Upper lobe of left lung (tissue), 6 donors: ENCODE measurements around the gene SNCB. TPM values are rescaled to one million over a fixed set of nuclear protein-coding genes. Genes with fewer than 3 reads are reported as not detected.

Experiments
- ATAC-seq, 2 donors: fragments of 200-7000 bp; cut with Tn5 transposase; one replicate each; pipeline ENCODE4 v1.9.1; 2022; ENCODE audit warnings: mild to moderate bottlenecking in 2 of 2, moderate library complexity in 2 of 2; ENCODE audit not compliant: low FRiP score in 2 of 2
- DNase-seq, 2 donors: peaks; one replicate each; pipeline ENCODE4 v3.0.0-alpha.2; 2019 to 2020
- H3K27ac ChIP-seq, 4 donors: fragments of 200-600 bp; sonication (generic); one replicate each; pipeline ENCODE4 v1.5.1; 2016 to 2019
- H3K27me3 ChIP-seq, 4 donors: fragments of 200-600 bp; sonication (generic); one replicate each; pipeline ENCODE4 v1.5.1; 2017 to 2019
- H3K36me3 ChIP-seq, 4 donors: fragments of 200-600 bp; sonication (generic); one replicate each; pipeline ENCODE4 v1.5.1; 2016 to 2019
- H3K4me1 ChIP-seq, 4 donors: fragments of 200-600 bp; sonication (generic); one replicate each; pipeline ENCODE4 v1.5.1; 2018 to 2019
- H3K4me3 ChIP-seq, 4 donors: fragments of 200-600 bp; sonication (generic); one replicate each; pipeline ENCODE4 v1.5.1; 2017 to 2019; ENCODE audit warnings: mild to moderate bottlenecking in 2 of 4, moderate library complexity in 1 of 4
- H3K9me3 ChIP-seq, 4 donors: fragments of 200-600 bp; sonication (generic); one replicate each; pipeline ENCODE4 v1.5.1; 2018 to 2019
- EP300 ChIP-seq, 4 donors: sonication (generic); formaldehyde crosslinking; IDR thresholded peaks; one replicate each; pipeline ENCODE4 v1.5.1; 2017; ENCODE audit warnings: antibody characterized with exemption in 4 of 4, control low read depth in 2 of 4
- POLR2A ChIP-seq, 4 donors: fragments of 450-650 bp; IDR thresholded peaks; one replicate each; pipeline ENCODE4 v1.5.1; 2016 to 2017; ENCODE audit warnings: antibody characterized with exemption in 4 of 4, mild to moderate bottlenecking in 2 of 4
- POLR2AphosphoS5 ChIP-seq, 2 donors: sonication (generic); formaldehyde crosslinking; IDR thresholded peaks; one replicate each; pipeline ENCODE4 v1.5.1; 2017; ENCODE audit warnings: antibody characterized with exemption in 2 of 2
- WGBS, 2 donors: methylation state at CpG; one replicate each; pipeline ENCODE4 v1.1.5; 2017 to 2018; 5-methylcytosine and 5-hydroxymethylcytosine counted together
- total RNA-seq, 6 donors: library from RNA; depleted of rRNA in 4 of 6; stranded (reverse); fragments of >200 nt in 4 of 6; gene quantifications; one replicate each; pipeline versions ENCODE4 v1.1.0 to v1.2.1, GENCODE V29; 2016 to 2021
- TF ChIP-seq, protein P1 (sequence below), 6 experiments: fragments of 450-650 bp in 4 of 6; fragments of 200-600 bp in 2 of 6; sonication (generic) in 2 of 6; IDR thresholded peaks; one replicate each; pipeline ENCODE4 v1.5.1; 2016 to 2019; ENCODE audit warnings: antibody characterized with exemption in 6 of 6
- donor health status: DM: no; HTN: no; CAD: no; lungs with moderate emphysema.
- donor health status: DM: no; HTN: yes; CAD: no; lungs with severe emphysema.

The SNCB gene
- total RNA-seq, 6 donors from 2014 or later, result not detected

DNA sequence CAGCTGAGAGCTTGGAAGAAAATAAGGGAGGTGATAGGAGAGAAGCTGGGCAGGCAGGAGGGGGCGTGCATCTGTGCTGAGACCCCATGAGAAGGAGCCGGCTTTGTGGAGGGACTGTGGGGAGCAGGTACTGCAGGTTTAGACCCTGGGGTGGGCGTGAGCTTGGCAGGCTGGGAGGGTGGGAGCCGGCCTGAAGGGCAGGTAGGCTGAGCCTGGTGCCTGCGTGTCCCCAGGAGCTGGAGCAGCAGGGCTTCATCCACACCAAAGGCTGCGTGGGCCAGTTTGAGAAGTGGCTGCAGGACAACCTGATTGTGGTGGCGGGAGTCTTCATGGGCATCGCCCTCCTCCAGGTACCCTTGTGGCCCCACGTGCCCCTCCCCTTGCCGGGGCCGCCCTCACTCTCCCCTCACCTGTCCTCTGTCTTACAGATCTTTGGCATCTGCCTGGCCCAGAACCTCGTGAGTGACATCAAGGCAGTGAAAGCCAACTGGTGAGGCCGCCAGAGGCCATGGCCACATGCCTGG, 26.2 kb upstream of the SNCB start:
- no peak for ATAC-seq
- peaks cover 14 to 26% (median 16%) of the 10 kb centered on the region in 4 donors for H3K4me1 ChIP-seq
- WGBS, 2 donors, result 93% methylated on average over 9 to 11 of the region's 13 CpGs
- H3K36me3 ChIP-seq, result peaks cover 0 to 55% (median 30%) of the 10 kb centered on the region in 4 donors
- no peak for DNase-seq
- TF ChIP-seq POLR2A (IDR thresholded peaks at IDR 0.05), result no peak
- no peak for TF ChIP-seq EP300 (IDR thresholded peaks at IDR 0.05)
- TF ChIP-seq, protein P1, sequence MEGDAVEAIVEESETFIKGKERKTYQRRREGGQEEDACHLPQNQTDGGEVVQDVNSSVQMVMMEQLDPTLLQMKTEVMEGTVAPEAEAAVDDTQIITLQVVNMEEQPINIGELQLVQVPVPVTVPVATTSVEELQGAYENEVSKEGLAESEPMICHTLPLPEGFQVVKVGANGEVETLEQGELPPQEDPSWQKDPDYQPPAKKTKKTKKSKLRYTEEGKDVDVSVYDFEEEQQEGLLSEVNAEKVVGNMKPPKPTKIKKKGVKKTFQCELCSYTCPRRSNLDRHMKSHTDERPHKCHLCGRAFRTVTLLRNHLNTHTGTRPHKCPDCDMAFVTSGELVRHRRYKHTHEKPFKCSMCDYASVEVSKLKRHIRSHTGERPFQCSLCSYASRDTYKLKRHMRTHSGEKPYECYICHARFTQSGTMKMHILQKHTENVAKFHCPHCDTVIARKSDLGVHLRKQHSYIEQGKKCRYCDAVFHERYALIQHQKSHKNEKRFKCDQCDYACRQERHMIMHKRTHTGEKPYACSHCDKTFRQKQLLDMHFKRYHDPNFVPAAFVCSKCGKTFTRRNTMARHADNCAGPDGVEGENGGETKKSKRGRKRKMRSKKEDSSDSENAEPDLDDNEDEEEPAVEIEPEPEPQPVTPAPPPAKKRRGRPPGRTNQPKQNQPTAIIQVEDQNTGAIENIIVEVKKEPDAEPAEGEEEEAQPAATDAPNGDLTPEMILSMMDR (IDR thresholded peaks at IDR 0.05), result no peak
- no peak for TF ChIP-seq POLR2AphosphoS5 (IDR thresholded peaks at IDR 0.05)
- no peaks in the 10 kb centered on the region for H3K27me3 ChIP-seq
- H3K27ac ChIP-seq, result no peak overlapping the region
- H3K4me3 ChIP-seq, result no peak overlapping the region
- no peaks in the 10 kb centered on the region for H3K9me3 ChIP-seq

DNA sequence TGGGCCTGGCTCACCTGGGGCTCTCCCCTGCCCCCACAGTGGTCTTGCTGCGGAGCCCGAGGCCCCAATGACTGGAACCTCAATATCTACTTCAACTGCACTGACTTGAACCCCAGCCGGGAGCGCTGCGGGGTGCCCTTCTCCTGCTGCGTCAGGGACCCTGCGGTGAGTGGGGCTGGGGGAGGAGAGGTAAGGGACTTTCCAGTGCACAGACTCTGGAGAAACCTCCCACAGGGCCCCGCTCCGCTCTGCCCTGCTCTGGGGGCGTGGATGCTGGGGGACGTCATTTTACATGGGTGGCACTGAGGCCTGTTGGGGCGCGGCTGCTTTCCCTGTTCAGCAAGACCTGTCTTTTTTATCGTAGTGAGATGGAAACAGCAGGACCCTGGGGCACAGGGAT, 24.5 kb upstream of the SNCB start:
- Histone ChIP-seq H3K9me3 (no peaks in the 10 kb centered on the region), H3K4me3 (no peak overlapping the region), H3K27me3 (no peaks in the 10 kb centered on the region), H3K27ac (no peak overlapping the region), H3K4me1 (peaks cover 10 to 18% (median 13%) of the 10 kb centered on the region in 4 donors), H3K36me3 (peaks cover 0 to 55% (median 30%) of the 10 kb centered on the region in 4 donors)
- WGBS, 2 donors, result 80 to 98% methylated on average over 12 to 14 of the region's 14 CpGs
- DNase-seq (no peak), ATAC-seq (no peak)
- TF ChIP-seq, protein P1 (IDR thresholded peaks at IDR 0.05), result no peak
- TF ChIP-seq EP300 (IDR thresholded peaks at IDR 0.05) (no peak), POLR2AphosphoS5 (IDR thresholded peaks at IDR 0.05) (no peak), POLR2A (IDR thresholded peaks at IDR 0.05) (no peak)

DNA sequence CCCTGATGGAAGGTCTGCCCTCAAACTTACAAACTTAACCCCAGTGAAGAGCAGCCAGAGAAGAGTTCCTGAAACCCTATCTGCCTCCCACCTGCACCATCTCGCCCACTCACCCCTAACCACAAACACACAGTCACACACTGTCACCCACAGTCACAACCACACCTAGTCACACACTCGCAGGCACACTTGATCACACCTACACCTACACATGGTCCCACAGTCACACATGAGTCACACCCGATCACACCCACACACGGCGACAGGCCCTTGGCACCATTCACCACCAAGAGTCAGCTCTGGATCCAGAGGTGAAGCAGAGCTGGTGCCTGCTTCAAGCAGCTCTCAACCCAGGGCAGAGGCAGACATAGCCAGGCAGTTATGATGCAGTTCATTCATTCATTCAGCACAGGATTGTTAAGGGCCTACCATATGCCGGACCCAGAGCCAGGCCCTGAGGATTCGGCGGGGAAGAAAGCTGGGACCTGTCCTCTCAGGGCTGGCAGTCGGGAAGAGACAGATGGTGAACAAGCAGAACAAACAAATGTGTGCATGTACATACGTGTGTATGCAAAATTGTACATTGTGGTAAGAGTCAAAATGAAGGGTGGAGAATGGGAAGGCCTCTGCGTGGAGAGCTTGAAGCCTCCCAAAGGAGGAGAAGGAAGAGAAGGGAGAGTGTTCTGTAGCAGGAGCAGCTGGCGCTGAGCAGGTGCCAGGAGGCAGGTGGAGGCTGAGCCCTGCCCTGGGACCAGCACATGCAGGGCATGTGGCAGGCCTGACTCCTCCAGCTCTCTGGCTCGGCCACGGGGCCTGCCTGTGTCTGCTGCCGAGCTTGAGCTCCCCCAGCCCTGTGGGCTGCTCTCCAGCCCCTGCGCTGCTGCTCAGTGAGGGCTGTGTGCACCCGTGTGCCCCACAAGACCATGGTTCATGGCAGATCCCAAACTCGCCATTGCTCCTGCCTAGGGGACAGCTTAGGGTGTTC, 23.4 kb upstream of the SNCB start:
- no peaks in the 10 kb centered on the region for H3K27me3 ChIP-seq
- peaks cover 0 to 55% (median 30%) of the 10 kb centered on the region in 4 donors for H3K36me3 ChIP-seq
- DNase-seq (no peak), ATAC-seq (no peak)
- TF ChIP-seq EP300 (IDR thresholded peaks at IDR 0.05), result no peak
- TF ChIP-seq, protein P1 (IDR thresholded peaks at IDR 0.05), result no peak
- no peak for TF ChIP-seq POLR2A (IDR thresholded peaks at IDR 0.05)
- no peak for TF ChIP-seq POLR2AphosphoS5 (IDR thresholded peaks at IDR 0.05)
- 83 to 90% methylated on average over 14 to 18 of the region's 18 CpGs for WGBS, 2 donors
- no peak overlapping the region for H3K27ac ChIP-seq
- H3K4me1 ChIP-seq, result peaks cover 7 to 17% (median 12%) of the 10 kb centered on the region in 4 donors
- H3K9me3 ChIP-seq, result no peaks in the 10 kb centered on the region
- no peak overlapping the region for H3K4me3 ChIP-seq

DNA sequence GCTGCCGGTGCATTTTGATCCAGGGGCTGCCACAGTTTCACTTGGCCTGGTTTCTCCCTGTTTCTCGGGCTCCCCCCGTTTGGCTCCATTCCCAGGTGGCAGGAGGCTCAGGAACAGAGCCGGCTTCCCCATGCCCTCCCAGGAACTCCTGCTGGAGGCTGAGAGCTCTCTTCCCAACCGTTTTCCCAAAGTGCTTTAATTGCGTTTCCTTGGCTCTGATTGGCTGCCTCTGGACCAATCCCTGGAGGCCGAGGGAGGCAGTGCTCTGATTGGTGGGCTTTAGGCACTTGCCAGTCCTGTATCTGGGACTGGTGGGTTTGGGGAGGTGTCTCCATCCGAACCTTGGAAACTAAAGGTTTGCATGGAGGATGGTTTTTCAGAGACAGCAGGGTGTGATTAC, 21.8 kb upstream of the SNCB start:
- H3K27me3 ChIP-seq, result peaks cover 0 to 2% (median 0%) of the 10 kb centered on the region in 4 donors
- no peak for DNase-seq
- peaks cover 0 to 49% (median 30%) of the 10 kb centered on the region in 4 donors for H3K36me3 ChIP-seq

More for the DNA sequence above, 21.8 kb upstream of the SNCB start:
- WGBS, 2 donors, result 71% methylated on average over 7 to 8 of the region's 8 CpGs
- H3K4me1 ChIP-seq, result peaks cover 12 to 20% (median 15%) of the 10 kb centered on the region in 4 donors
- TF ChIP-seq POLR2A (IDR thresholded peaks at IDR 0.05) (no peak), POLR2AphosphoS5 (IDR thresholded peaks at IDR 0.05) (no peak), EP300 (IDR thresholded peaks at IDR 0.05) (no peak)
- TF ChIP-seq, protein P1 (IDR thresholded peaks at IDR 0.05), result no peak
- no peaks in the 10 kb centered on the region for H3K9me3 ChIP-seq
- H3K4me3 ChIP-seq, result no peak overlapping the region
- H3K27ac ChIP-seq, result no peak overlapping the region
- no peak for ATAC-seq
